ENCODE results near the gene CAPZB.
"Not testable (repeated sequence)": the region's sequence is repeated elsewhere in the genome, so short reads cannot be mapped to it uniquely, and the experiment has no call there.

DNA sequence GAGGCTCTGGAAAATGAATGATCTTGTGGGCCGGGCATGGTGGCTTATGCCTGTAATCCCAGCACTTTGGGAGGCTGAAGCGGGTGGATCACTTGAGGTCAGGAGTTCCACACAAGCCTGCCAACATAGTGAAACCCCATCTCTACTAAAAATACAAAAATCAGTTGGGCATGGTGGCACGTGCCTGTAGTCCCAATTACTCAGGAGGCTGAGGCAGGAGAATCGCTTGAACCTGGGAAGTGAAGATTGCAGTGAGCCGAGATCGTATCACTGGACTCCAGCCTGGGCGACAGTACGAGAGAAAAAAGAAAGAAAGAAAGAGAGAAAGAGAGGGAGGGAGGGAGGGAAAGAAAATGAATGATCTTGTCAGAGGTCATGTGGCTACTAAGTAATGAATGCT, 24.3 kb upstream of the CAPZB start:
- not testable (repeated sequence) for TF ChIP-seq CTCF (IDR thresholded peaks at IDR 0.05; ENCODE audit: extremely low read depth in 1 of 2, insufficient read depth in 1 of 2, low read depth in 1 of 2, low read length in 2 of 2); POLR2AphosphoS5 (IDR thresholded peaks at IDR 0.05; ENCODE audit: insufficient read depth, low read depth, low read length)
